Measurements from ENCODE around the gene URB1.

Gene URB1

GRCh38 chr21:32368386-32368785 lies 24.4 kb downstream of the URB1 start:
- no peak for DNase-seq

GRCh38 chr21:32367158-32367557 lies 25.7 kb downstream of the URB1 start:
- DNase-seq, result no peak

- no peak for DNase-seq
Observed at GRCh38 chr21:32366191-32366590, 26.6 kb downstream of the URB1 start.

- no peak for DNase-seq
Observed at GRCh38 chr21:32364796-32365195, 28.0 kb downstream of the URB1 start.

- no peak for DNase-seq
Observed at GRCh38 chr21:32364387-32364786, 28.4 kb downstream of the URB1 start.

GRCh38 chr21:32360401-32360975 lies 32.3 kb downstream of the URB1 start:
- DNase-seq, result no peak

- no peak for DNase-seq
Observed at GRCh38 chr21:32359719-32360260, 33.0 kb downstream of the URB1 start.

- DNase-seq, result no peak
Observed at GRCh38 chr21:32356874-32357395, 35.9 kb downstream of the URB1 start.

GRCh38 chr21:32353002-32353711 lies 39.7 kb downstream of the URB1 start:
- no peak for DNase-seq

- no peak for DNase-seq
Observed at GRCh38 chr21:32352526-32352925, 40.3 kb downstream of the URB1 start.

- DNase-seq, result no peak
Observed at GRCh38 chr21:32351428-32351827, 41.4 kb downstream of the URB1 start.

GRCh38 chr21:32350981-32351380 lies 41.8 kb downstream of the URB1 start:
- no peak for DNase-seq

- DNase-seq, result no peak
Observed at GRCh38 chr21:32350211-32350980, 42.4 kb downstream of the URB1 start.

GRCh38 chr21:32349333-32349944 lies 43.4 kb downstream of the URB1 start:
- DNase-seq, result no peak

- no peak for DNase-seq
Observed at GRCh38 chr21:32348604-32349332, 44.0 kb downstream of the URB1 start.

- no peak for DNase-seq
Observed at GRCh38 chr21:32347977-32348376, 44.8 kb downstream of the URB1 start.

- no peak for DNase-seq
Observed at GRCh38 chr21:32347351-32347750, 45.5 kb downstream of the URB1 start.

- no peak for DNase-seq
Observed at GRCh38 chr21:32346951-32347350, 45.9 kb downstream of the URB1 start.

- no peak for DNase-seq
Observed at GRCh38 chr21:32340863-32341848, 51.7 kb downstream of the URB1 start.

GRCh38 chr21:32338209-32338921 lies 54.4 kb downstream of the URB1 start:
- no peak for DNase-seq

Data from NK-92 treated with Interleukin-12 subunit alpha and Interleukin-12 subunit beta, amount 100 ng/mL, for 24 hours (cell line).